B cell (primary cell): ENCODE data around the gene SLC24A3. TPM values are rescaled to one million over a fixed set of nuclear protein-coding genes. Genes with fewer than 3 reads are reported as not detected.

Source experiments
- ATAC-seq: fragments of 200-7000 bp; cut with Tn5 transposase; one replicate; pipeline ENCODE4 v1.10.0; 2021; ENCODE audit warnings: low read depth, mild to moderate bottlenecking, moderate number of reproducible peaks, moderate library complexity
- CTCF ChIA-PET: fragments of 350-600 bp; sonication (Branson Sonifier 250); formaldehyde crosslinking; loops from one replicate; lab custom pipeline; 2021; ENCODE audit warnings: antibody characterized with exemption, inconsistent platforms; lab: Charles Lee
- POLR2A ChIA-PET: fragments of 350-600 bp; sonication (Branson Sonifier 250); formaldehyde crosslinking; loops from one replicate; lab custom pipeline; 2021; ENCODE audit warnings: antibody characterized with exemption; lab: Charles Lee
- DNase-seq: peaks from one replicate; pipeline ENCODE4 v3.0.0; 2013
- H2AFZ ChIP-seq: 2 replicates; pipeline ENCODE4 v1.6.1; 2012; ENCODE audit warnings: mild to moderate bottlenecking, low read depth, low read length; ENCODE audit not compliant: insufficient read depth, poor library complexity, severe bottlenecking
- H3K27ac ChIP-seq, 2 donors: 1 replicate in 1 of 2; 2 replicates in 1 of 2; pipeline ENCODE4 v1.5.1; 2012 to 2013; ENCODE audit warnings: low read length in 2 of 2, mild to moderate bottlenecking in 2 of 2, moderate library complexity in 1 of 2
- H3K27me3 ChIP-seq, 4 experiments: fragments of 200-600 bp in 1 of 4; sonication (generic) in 1 of 4; replicated peaks in 1 of 4; 1 replicate in 2 of 4; 2 replicates in 2 of 4; pipeline versions ENCODE4 v1.6.1 to v1.7.0; 2013 to 2016; ENCODE audit warnings: low read length in 3 of 4, mild to moderate bottlenecking in 2 of 4, mixed read lengths in 1 of 4, moderate library complexity in 1 of 4; ENCODE audit not compliant: insufficient read depth in 4 of 4, control insufficient read depth in 3 of 4; ENCODE audit errors: control extremely low read depth in 1 of 4
- H3K36me3 ChIP-seq, 2 experiments: replicated peaks in 1 of 2; 1 replicate in 1 of 2; 2 replicates in 1 of 2; pipeline versions ENCODE4 v1.6.1 to v1.7.1; 2013; ENCODE audit warnings: low read length in 1 of 2; ENCODE audit not compliant: insufficient read depth in 2 of 2, control insufficient read depth in 1 of 2; ENCODE audit errors: control extremely low read depth in 1 of 2, extremely low read depth in 1 of 2
- H3K4me1 ChIP-seq, 2 donors: fragments of 200-600 bp in 1 of 2; sonication (generic) in 1 of 2; 1 replicate in 1 of 2; 2 replicates in 1 of 2; pipeline versions ENCODE4 v1.5.1 to v1.6.1; 2013 to 2017; ENCODE audit warnings: low read length in 2 of 2; ENCODE audit not compliant: control insufficient read depth in 2 of 2, insufficient read depth in 2 of 2
- H3K4me2 ChIP-seq: replicated peaks from 2 replicates; pipeline ENCODE3; 2012; ENCODE audit warnings: mild to moderate bottlenecking, low read depth, low read length; ENCODE audit not compliant: poor library complexity, severe bottlenecking
- H3K4me3 ChIP-seq, 5 experiments: fragments of 200-600 bp in 1 of 5; sonication (generic) in 1 of 5; 1 replicate in 3 of 5; 2 replicates in 2 of 5; pipeline versions ENCODE4 v1.5.1 to v1.7.0; 2011 to 2016; ENCODE audit warnings: low read length in 4 of 5, mild to moderate bottlenecking in 4 of 5, low read depth in 2 of 5, control low read depth in 1 of 5, moderate library complexity in 1 of 5; ENCODE audit not compliant: insufficient read depth in 1 of 5; ENCODE audit errors: control extremely low read depth in 1 of 5, extremely low read depth in 1 of 5
- H3K79me2 ChIP-seq: fragments of 200-600 bp; sonication (generic); one replicate; pipeline ENCODE4 v1.6.0; 2016; ENCODE audit warnings: low read length; ENCODE audit not compliant: control insufficient read depth, insufficient read depth
- H3K9ac ChIP-seq: fragments of 200-600 bp; sonication (generic); 2 replicates; pipeline ENCODE4 v1.6.1; 2017; ENCODE audit warnings: mild to moderate bottlenecking, low read length, moderate library complexity
- H3K9me3 ChIP-seq, 3 donors: one replicate each; pipeline versions ENCODE4 v1.6.1 to v1.7.1; 2013; ENCODE audit warnings: low read length in 2 of 3; ENCODE audit not compliant: control insufficient read depth in 2 of 3, insufficient read depth in 1 of 3; ENCODE audit errors: control extremely low read depth in 1 of 3
- H4K20me1 ChIP-seq: 2 replicates; pipeline ENCODE4 v1.6.0; 2012; ENCODE audit warnings: mild to moderate bottlenecking, low read length; ENCODE audit not compliant: insufficient read depth, control insufficient read depth, poor library complexity, severe bottlenecking
- H3K27ac Mint-ChIP-seq: one replicate; pipeline ENCODE4 v1.8.0; 2021; ENCODE audit warnings: mixed read lengths
- H3K27me3 Mint-ChIP-seq: one replicate; pipeline ENCODE4 v1.8.0; 2021; ENCODE audit warnings: mixed read lengths
- H3K4me1 Mint-ChIP-seq: one replicate; pipeline ENCODE4 v1.8.0; 2021; ENCODE audit warnings: mixed read lengths
- H3K4me3 Mint-ChIP-seq: one replicate; pipeline ENCODE4 v1.8.0; 2021; ENCODE audit warnings: mixed read lengths
- H3K9me3 Mint-ChIP-seq: one replicate; pipeline ENCODE4 v1.8.0; 2022; ENCODE audit warnings: mixed read lengths; ENCODE audit not compliant: insufficient read depth
- EZH2 ChIP-seq: IDR thresholded peaks from 2 replicates; pipeline ENCODE4 v1.6.1; 2012; ENCODE audit warnings: borderline replicate concordance, low read depth, mild to moderate bottlenecking, moderate library complexity, low read length; ENCODE audit not compliant: insufficient read depth, poor library complexity, severe bottlenecking
- WGBS: methylation state at CpG from one replicate; pipeline ENCODE4 v1.1.5; 2013; ENCODE audit warnings: missing lambda C conversion rate; ENCODE audit not compliant: insufficient coverage; 5-methylcytosine and 5-hydroxymethylcytosine counted together
- intact Hi-C: fragments of 100-400 bp; cut with micrococcal nuclease; formaldehyde crosslinking; loops from one replicate; pipeline ENCODE4 v1.10.0; 2022
- polyA plus RNA-seq: library from polyadenylated mRNA; depleted of rRNA; stranded (reverse); fragments of >200 nt; gene quantifications from 2 replicates; pipeline ENCODE4 v1.2.3, GENCODE V29; 2012
- total RNA-seq, 2 donors: library from RNA; stranded (reverse); fragments of 120-200 nt in 1 of 2; gene quantifications; 1 replicate in 1 of 2; 2 replicates in 1 of 2; pipeline versions ENCODE4 v1.2.3 to v1.2.4, GENCODE V29; 2013 to 2022
- TF ChIP-seq, protein P1 (sequence below): fragments of 200-600 bp; IDR thresholded peaks from one replicate; pipeline ENCODE4 v1.8.0; 2022; ENCODE audit warnings: antibody characterized with exemption, mild to moderate bottlenecking

SLC24A3 gene
- total and polyA plus RNA-seq, 2 donors (not counting 1 experiment from before 2014, with no cell fraction given): not detected

GRCh38 chr20:19616081-19616480, 403.6 kb downstream of the SLC24A3 start:
- Histone ChIP-seq H4K20me1 (no peaks in the 10 kb centered on the region), H3K4me2 (no peak overlapping the region), H3K9me3 (no peaks in the 10 kb centered on the region), H3K27ac (no peak overlapping the region), H3K9ac (no peak overlapping the region), H2AFZ (no peak overlapping the region), H3K36me3 (no peaks in the 10 kb centered on the region), H3K4me3 (no peak overlapping the region), H3K79me2 (no peaks in the 10 kb centered on the region), H3K4me1 (no peaks in the 10 kb centered on the region), H3K27me3 (peaks cover 0 to 14% (median 10%) of the 10 kb centered on the region in 4 experiments)
- DNase-seq (no peak), ATAC-seq (no peak)
- intact Hi-C loops: no loop called here
- H3K27me3 Mint-ChIP-seq: peaks cover 59% of the 10 kb centered on the region
- no peak overlapping the region for H3K27ac Mint-ChIP-seq
- TF ChIP-seq EZH2: no peak
- TF ChIP-seq, protein P1, sequence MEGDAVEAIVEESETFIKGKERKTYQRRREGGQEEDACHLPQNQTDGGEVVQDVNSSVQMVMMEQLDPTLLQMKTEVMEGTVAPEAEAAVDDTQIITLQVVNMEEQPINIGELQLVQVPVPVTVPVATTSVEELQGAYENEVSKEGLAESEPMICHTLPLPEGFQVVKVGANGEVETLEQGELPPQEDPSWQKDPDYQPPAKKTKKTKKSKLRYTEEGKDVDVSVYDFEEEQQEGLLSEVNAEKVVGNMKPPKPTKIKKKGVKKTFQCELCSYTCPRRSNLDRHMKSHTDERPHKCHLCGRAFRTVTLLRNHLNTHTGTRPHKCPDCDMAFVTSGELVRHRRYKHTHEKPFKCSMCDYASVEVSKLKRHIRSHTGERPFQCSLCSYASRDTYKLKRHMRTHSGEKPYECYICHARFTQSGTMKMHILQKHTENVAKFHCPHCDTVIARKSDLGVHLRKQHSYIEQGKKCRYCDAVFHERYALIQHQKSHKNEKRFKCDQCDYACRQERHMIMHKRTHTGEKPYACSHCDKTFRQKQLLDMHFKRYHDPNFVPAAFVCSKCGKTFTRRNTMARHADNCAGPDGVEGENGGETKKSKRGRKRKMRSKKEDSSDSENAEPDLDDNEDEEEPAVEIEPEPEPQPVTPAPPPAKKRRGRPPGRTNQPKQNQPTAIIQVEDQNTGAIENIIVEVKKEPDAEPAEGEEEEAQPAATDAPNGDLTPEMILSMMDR: no peak
- 78% methylated on average over 1 of the region's 2 CpGs for WGBS
- no peaks in the 10 kb centered on the region for H3K4me1 Mint-ChIP-seq
- ChIA-PET CTCF (interaction anchor here (1.1 to 1.5 kb wide), 2 partner anchors 11 to 13 kb away, joined by 3 read pairs; no protein-coding TSS in a partner anchor), POLR2A (no interaction called here)
- H3K9me3 Mint-ChIP-seq: no peaks in the 10 kb centered on the region
- H3K4me3 Mint-ChIP-seq: no peak overlapping the region

GRCh38 chr20:19616620-19617019, 404.2 kb downstream of the SLC24A3 start:
- no peak overlapping the region for H3K4me3 Mint-ChIP-seq

More at GRCh38 chr20:19616620-19617019, 404.2 kb downstream of the SLC24A3 start:
- intact Hi-C loops: no loop called here
- H2AFZ ChIP-seq: no peak overlapping the region
- CTCF ChIA-PET: interaction anchor here (0.7 to 1.5 kb wide), 3 partner anchors 10 to 1127 kb away, joined by 3 read pairs; no protein-coding TSS in a partner anchor
- no peaks in the 10 kb centered on the region for H3K79me2 ChIP-seq
- no CpG with 5 or more reads among the region's 4 CpGs for WGBS
- no peak overlapping the region for H3K4me2 ChIP-seq
- H3K9ac ChIP-seq: no peak overlapping the region
- peaks cover 0 to 14% (median 10%) of the 10 kb centered on the region in 4 experiments for H3K27me3 ChIP-seq
- H3K9me3 Mint-ChIP-seq: no peaks in the 10 kb centered on the region
- TF ChIP-seq EZH2: no peak
- TF ChIP-seq, protein P1: no peak
- no peaks in the 10 kb centered on the region for H4K20me1 ChIP-seq
- no peak overlapping the region for H3K27ac ChIP-seq
- no peak for ATAC-seq
- DNase-seq: no peak
- no peaks in the 10 kb centered on the region for H3K9me3 ChIP-seq
- POLR2A ChIA-PET: no interaction called here
- no peak overlapping the region for H3K27ac Mint-ChIP-seq
- no peaks in the 10 kb centered on the region for H3K4me1 ChIP-seq
- H3K36me3 ChIP-seq: no peaks in the 10 kb centered on the region
- H3K4me3 ChIP-seq: no peak overlapping the region
- peaks cover 59% of the 10 kb centered on the region for H3K27me3 Mint-ChIP-seq
- H3K4me1 Mint-ChIP-seq: no peaks in the 10 kb centered on the region
